ENCODE measurements around the gene POC1B.

POC1B gene

GRCh38 chr12:89559753-89560152 is 33.9 kb upstream of the POC1B start:
- H2AFZ ChIP-seq, result no peak overlapping the region
- H3K79me2 ChIP-seq, result no peaks in the 10 kb centered on the region
- H3K4me2 ChIP-seq (ENCODE audit: low read length), result no peak overlapping the region
- H3K9me3 ChIP-seq (ENCODE audit: control insufficient read depth, low read length), result no peaks in the 10 kb centered on the region
- no peak overlapping the region for H3K4me3 ChIP-seq (ENCODE audit: low read depth, low read length)
- H3K27me3 ChIP-seq (ENCODE audit: control insufficient read depth, insufficient read depth, low read length), result no peaks in the 10 kb centered on the region
- H3K9ac ChIP-seq, result no peak overlapping the region
- H3K27ac ChIP-seq, result no peak overlapping the region
- no peaks in the 10 kb centered on the region for H3K4me1 ChIP-seq
- TF ChIP-seq, protein P1, sequence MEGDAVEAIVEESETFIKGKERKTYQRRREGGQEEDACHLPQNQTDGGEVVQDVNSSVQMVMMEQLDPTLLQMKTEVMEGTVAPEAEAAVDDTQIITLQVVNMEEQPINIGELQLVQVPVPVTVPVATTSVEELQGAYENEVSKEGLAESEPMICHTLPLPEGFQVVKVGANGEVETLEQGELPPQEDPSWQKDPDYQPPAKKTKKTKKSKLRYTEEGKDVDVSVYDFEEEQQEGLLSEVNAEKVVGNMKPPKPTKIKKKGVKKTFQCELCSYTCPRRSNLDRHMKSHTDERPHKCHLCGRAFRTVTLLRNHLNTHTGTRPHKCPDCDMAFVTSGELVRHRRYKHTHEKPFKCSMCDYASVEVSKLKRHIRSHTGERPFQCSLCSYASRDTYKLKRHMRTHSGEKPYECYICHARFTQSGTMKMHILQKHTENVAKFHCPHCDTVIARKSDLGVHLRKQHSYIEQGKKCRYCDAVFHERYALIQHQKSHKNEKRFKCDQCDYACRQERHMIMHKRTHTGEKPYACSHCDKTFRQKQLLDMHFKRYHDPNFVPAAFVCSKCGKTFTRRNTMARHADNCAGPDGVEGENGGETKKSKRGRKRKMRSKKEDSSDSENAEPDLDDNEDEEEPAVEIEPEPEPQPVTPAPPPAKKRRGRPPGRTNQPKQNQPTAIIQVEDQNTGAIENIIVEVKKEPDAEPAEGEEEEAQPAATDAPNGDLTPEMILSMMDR (IDR thresholded peaks at IDR 0.05), result no peak
- no peaks in the 10 kb centered on the region for H3K36me3 ChIP-seq (ENCODE audit: control insufficient read depth, insufficient read depth, low read length)

- TF ChIP-seq, protein P1 (IDR thresholded peaks at IDR 0.05), result no peak
These were observed 31.1 kb upstream of the POC1B start for GRCh38 chr12:89556976-89557375.

DNA sequence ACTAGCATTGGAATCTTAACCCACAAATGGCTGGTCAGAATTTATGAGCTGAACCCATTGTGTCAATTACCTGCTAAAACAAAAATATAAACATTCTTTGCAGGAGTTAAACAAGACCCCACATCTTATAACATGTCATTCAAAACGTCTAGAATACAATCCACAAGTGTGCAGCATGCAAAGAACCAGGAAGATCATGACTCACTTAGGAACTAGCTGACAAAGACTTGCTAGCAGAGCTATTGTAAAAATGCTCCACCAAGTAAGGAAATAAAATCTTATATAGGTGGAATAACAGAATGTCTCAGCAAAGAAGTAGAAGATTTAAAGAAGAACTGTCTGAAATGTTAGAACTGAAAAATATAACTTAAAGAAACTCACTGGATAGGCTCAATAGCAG is 26.5 kb upstream of the POC1B start:
- Histone ChIP-seq H3K79me2 (no peaks in the 10 kb centered on the region), H3K9ac (no peak overlapping the region), H3K4me3 (ENCODE audit: low read depth, low read length) (no peak overlapping the region), H3K4me2 (ENCODE audit: low read length) (no peak overlapping the region), H3K27ac (no peak overlapping the region), H3K9me3 (ENCODE audit: control insufficient read depth, low read length) (no peaks in the 10 kb centered on the region), H2AFZ (no peak overlapping the region), H3K4me1 (no peaks in the 10 kb centered on the region), H3K36me3 (ENCODE audit: control insufficient read depth, insufficient read depth, low read length) (no peaks in the 10 kb centered on the region), H3K27me3 (ENCODE audit: control insufficient read depth, insufficient read depth, low read length) (no peaks in the 10 kb centered on the region)
- TF ChIP-seq, protein P1 (IDR thresholded peaks at IDR 0.05), result no peak

More at GRCh38 chr12:89556976-89557375, 31.1 kb upstream of the POC1B start:
- Histone ChIP-seq H3K4me3 (ENCODE audit: low read depth, low read length) (no peak overlapping the region), H3K27ac (no peak overlapping the region), H3K9me3 (ENCODE audit: control insufficient read depth, low read length) (no peaks in the 10 kb centered on the region), H2AFZ (no peak overlapping the region), H3K79me2 (no peaks in the 10 kb centered on the region), H3K4me1 (no peaks in the 10 kb centered on the region), H3K9ac (no peak overlapping the region), H3K4me2 (ENCODE audit: low read length) (no peak overlapping the region), H3K27me3 (ENCODE audit: control insufficient read depth, insufficient read depth, low read length) (no peaks in the 10 kb centered on the region), H3K36me3 (ENCODE audit: control insufficient read depth, insufficient read depth, low read length) (no peaks in the 10 kb centered on the region)

GRCh38 chr12:89551747-89552146 is 25.9 kb upstream of the POC1B start:
- no peak overlapping the region for H3K27ac ChIP-seq
- H3K9ac ChIP-seq, result no peak overlapping the region
- no peaks in the 10 kb centered on the region for H3K79me2 ChIP-seq
- H3K9me3 ChIP-seq (ENCODE audit: control insufficient read depth, low read length), result no peaks in the 10 kb centered on the region
- H3K4me1 ChIP-seq, result no peaks in the 10 kb centered on the region
- no peak overlapping the region for H3K4me2 ChIP-seq (ENCODE audit: low read length)
- H3K4me3 ChIP-seq (ENCODE audit: low read depth, low read length), result no peak overlapping the region
- H3K36me3 ChIP-seq (ENCODE audit: control insufficient read depth, insufficient read depth, low read length), result no peaks in the 10 kb centered on the region
- no peak overlapping the region for H2AFZ ChIP-seq
- no peaks in the 10 kb centered on the region for H3K27me3 ChIP-seq (ENCODE audit: control insufficient read depth, insufficient read depth, low read length)
- TF ChIP-seq, protein P1 (IDR thresholded peaks at IDR 0.05), result no peak

DNA sequence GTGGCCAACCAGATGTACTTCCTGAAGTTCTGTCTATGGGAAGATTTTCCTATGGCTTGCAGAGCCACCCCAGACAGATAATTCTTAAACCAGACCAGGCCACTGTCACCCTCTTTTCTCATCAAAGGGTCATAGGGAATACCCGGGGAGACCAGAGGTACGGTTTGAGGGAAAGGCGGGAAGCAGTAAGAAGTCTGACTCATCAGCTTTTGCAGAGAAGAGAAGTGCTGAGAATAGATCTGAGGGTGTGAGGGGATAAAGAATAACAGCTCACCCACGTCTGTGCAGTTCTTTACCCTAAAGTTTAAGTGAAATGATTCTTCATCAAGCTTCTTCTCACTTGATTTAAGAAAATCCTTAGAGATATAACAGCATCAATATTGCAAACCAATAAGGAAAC is 21.3 kb upstream of the POC1B start:
- Histone ChIP-seq H3K4me3 (ENCODE audit: low read depth, low read length) (no peak overlapping the region), H3K9ac (no peak overlapping the region), H3K4me2 (ENCODE audit: low read length) (no peak overlapping the region), H3K27ac (no peak overlapping the region), H3K27me3 (ENCODE audit: control insufficient read depth, insufficient read depth, low read length) (no peaks in the 10 kb centered on the region), H3K4me1 (peaks cover 21% of the 10 kb centered on the region), H3K79me2 (no peaks in the 10 kb centered on the region), H3K36me3 (ENCODE audit: control insufficient read depth, insufficient read depth, low read length) (no peaks in the 10 kb centered on the region), H3K9me3 (ENCODE audit: control insufficient read depth, low read length) (no peaks in the 10 kb centered on the region), H2AFZ (no peak overlapping the region)
- TF ChIP-seq, protein P1 (IDR thresholded peaks at IDR 0.05), result no peak
